IPS DF 19.7 (cell line): ENCODE data around the gene TNFRSF1B.

Experiments used
- DNase-seq: peaks from one replicate; pipeline ENCODE4 v3.0.0-alpha.2; 2013; ENCODE audit warnings: low read depth, low spot score

The TNFRSF1B gene

DNA sequence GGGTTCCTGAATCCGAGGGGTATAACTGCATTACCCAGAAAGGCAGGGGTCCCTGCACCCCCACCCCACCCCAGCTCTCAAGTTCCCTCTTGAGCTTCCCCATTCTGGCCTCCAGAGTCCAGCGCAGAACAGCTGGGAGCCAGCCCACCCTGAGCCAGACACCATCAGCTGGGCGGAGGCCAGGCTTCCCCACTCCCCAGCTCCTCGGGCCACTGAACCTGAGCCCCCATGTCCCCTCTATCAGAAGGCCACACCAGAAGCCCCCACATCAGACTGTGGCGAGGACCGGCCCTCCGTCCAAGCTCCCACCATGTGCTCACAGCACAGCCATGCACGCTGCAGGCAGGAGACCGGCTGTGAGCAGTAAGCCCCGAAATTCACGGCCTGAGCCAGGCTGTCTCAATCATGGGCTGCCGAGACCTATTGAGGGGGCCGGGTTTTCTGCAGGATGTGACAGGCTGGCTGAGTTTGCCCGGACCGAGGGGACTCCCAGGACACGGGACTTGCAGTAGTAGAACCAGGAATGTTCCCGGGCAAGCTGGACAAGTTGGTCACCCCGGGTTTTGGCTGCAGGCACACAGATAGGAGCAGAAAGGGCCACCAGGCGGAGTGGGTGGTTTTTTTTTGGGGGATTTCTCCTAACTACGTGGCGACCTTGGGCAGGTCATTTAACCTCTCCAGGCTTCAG, 25.5 kb upstream of the TNFRSF1B start:
- DNase-seq = no peak

- no peak for DNase-seq
These were observed 24.5 kb upstream of the TNFRSF1B start for GRCh38 chr1:12142141-12142823.

GRCh38 chr1:12142891-12143630, 23.7 kb upstream of the TNFRSF1B start:
- no peak for DNase-seq

GRCh38 chr1:12143631-12144155, 23.1 kb upstream of the TNFRSF1B start:
- no peak for DNase-seq

DNA sequence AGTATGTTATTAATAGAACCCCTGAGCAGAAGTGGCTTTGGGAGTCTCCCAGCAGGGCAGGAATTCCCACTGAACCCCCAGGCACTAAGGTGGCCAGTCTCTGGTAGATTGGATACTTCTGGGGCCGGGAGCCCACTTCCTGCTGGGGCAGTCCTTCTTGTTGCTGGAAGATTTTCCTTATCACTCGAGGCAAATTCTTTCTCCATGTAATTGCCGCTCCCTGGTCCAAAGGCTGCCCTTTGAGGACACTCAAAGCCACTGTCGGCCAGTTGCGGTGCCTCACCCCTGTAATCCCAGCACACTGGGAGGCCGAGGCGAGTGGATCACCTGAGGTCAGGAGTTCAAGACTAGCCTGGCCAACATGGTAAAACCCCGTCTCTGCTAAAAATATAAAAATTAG, 22.6 kb upstream of the TNFRSF1B start:
- no peak for DNase-seq

DNA sequence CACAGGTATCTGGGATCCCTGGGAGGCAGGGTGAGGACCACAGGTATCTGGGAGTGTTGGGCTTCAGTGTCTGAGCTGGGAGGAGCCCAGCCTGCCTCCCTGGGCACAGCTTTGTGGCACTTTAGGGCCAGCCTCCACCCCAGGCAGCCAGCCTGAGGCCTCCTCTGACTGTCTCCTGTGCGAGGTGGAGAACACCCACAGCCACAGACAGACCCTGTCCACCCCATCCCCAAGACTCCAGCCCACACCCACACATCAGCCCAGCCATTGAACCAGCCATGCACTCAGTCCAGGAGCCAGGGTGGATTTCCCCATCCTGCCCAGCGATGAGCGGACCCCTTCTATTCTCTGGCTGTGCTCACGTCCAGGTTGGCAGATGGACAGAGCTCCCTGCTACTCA, 21.8 kb upstream of the TNFRSF1B start:
- no peak for DNase-seq

GRCh38 chr1:12145616-12146342, 21.0 kb upstream of the TNFRSF1B start:
- DNase-seq = no peak

DNA sequence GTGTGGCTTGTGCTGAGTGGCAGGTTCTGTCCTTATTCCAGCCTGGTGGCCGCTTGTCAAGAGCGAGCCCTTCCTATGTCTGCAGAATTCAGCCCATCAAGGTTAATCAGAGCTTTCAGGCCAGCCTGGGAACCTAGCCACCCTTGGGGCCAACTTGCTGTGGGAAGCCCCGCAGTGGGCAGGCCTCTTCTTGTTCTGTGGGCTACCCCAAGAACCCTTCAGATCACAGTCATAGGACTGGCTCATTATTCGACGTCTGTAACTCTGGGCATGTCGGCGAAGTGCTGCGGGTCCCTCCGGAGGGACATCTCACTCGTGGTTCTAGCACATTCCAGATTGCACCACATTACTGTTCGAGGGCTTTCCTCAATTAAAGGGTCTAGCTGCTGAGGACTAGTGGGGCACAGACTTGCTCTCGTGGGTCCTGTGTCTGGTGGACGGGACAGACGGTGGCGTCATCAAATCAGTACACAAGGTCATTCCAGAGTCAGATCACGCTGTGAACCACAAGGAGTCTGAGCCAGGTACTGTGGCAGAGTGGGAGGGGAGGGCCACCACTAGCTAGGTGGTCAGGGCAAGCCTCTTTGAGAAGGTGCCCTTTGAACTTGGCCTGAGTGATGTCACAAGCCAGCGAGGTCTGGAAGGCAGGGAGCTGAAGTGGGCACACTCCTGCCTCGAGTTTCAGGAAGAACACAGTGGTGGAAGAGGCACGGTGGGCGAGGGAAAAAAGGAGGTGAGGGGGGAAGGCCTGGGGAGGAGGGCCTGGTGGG, 20.3 kb upstream of the TNFRSF1B start:
- no peak for DNase-seq

DNA sequence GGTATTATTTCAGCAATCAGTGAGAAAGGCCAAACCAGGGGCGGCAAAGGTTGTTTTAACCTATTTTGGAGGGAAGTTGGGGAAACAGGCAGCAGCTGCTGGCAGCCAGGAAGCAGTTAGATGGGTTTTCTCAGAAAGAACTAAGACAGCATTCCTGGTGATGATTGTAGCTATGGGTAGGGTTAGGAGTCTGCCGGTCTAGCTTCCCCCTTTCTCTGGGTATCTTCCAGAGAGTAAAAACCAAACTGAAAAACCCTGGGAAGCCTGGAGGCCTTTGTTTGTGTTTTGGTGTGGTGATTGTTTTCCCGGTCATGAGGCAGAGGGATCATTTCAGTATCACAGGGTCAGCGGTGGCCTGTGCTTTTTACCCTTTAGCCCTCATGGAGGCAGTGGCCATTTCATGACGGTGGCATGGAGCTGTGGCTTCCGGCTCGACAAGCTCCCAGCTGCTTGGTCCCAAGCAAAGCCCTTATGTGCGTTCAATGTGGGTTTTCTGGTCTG, 19.5 kb upstream of the TNFRSF1B start:
- DNase-seq = no peak

GRCh38 chr1:12148160-12148957, 18.4 kb upstream of the TNFRSF1B start:
- DNase-seq = no peak

DNA sequence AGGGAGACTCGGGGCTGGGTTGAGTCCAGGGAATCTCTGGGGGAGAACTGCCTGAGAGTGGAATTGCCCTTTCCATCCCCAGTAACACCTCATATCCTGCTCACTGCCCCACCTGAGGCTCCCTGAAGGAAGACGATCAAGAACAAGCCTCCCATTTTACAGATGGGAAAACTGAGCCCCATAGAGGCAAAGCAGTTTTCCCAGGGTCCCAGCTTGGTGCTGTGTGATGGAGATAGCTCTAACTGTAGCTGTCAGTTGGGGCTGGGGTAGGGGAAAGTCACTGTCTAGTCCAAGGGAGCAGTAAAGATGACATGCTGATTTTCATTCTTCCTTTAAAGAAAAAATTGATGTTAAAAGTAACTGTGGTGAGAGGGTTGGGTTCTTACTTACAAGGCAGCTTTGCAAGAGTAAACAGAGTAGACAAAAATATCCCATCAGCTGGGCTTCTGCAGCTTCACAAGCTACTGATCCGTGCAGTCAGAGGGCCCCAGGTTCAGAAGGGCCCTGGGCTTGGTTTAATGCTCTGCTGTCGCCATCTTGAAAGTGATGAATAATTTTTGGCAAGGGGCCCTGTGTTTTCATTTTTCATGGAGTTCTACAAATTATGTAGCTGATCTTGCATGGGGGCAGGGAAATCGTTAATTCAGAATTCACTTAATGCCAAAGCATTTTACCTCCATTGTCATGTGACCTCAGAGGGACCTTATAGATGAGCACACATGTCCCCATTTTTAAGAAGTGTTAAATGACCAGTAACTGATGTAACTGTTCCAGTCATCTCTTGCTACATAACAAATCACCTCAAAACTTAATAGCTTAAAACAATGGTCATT, 17.6 kb upstream of the TNFRSF1B start:
- no peak for DNase-seq

GRCh38 chr1:12149791-12150175, 17.0 kb upstream of the TNFRSF1B start:
- DNase-seq = no peak

GRCh38 chr1:12150456-12151200, 16.2 kb upstream of the TNFRSF1B start:
- no peak for DNase-seq

- no peak for DNase-seq
These were observed 15.3 kb upstream of the TNFRSF1B start for GRCh38 chr1:12151465-12151864.

- no peak for DNase-seq
These were observed 14.5 kb upstream of the TNFRSF1B start for GRCh38 chr1:12152113-12152891.

DNA sequence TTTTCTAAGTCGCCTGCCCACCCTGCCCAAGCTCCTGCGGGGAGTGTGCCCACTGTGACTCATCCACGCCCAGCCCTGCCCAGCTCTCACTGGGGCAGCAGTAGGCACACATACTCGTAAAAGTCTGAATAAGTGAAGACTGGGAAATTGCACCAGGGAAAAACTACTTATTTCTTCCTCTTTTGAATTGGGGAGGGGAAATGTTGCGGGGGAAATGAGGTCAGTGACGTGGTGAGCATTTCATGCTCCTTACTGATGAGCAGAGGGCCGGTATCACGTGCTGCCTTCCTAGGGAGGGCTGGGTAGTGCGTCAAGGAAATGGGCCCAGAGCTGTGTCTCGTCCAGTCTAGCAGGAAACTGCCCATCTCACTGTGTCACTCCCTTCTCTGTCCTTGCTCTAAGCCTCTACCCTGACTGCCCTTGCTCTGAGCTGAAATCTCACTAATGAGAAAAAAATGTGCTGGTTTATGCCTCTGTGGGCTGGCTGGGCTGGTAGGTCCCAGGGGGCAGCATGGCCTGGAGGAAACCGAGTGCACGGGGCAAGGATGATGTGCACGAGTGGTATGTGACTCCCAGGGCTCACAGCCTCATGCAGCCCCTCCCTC, 13.5 kb upstream of the TNFRSF1B start:
- no peak for DNase-seq

GRCh38 chr1:12155328-12155727, 11.5 kb upstream of the TNFRSF1B start:
- DNase-seq = no peak
